HG03378 (cell line): ENCODE measurements around the gene NANOS2.

ENCODE experiments used
- ATAC-seq: cut with Tn5 transposase; IDR thresholded peaks from one replicate; pipeline ENCODE4 v1.9.1; 2021; ENCODE audit warnings: mild to moderate bottlenecking, moderate library complexity; ENCODE audit not compliant: unreplicated experiment

The NANOS2 gene

DNA sequence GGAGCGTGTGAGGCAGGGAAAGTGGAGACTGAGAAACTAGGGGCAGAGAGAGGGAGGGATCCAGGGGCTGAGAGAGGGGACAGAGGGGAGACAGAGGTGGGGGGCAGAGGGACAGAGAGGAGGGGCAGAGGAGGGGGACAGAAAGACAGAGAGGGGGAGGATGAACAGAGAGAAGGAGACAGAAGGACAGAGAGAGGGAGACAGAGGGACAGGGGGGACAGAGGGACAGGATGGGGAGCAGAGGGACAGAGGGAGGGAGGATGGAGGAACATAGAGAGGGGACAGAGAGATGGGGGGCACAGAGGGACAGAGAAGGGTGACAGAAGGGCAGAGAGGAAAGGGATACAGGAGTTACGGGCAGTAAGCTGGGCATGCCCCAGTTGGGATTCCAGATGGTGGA, 14.7 kb upstream of the NANOS2 start:
- no peak for ATAC-seq

DNA sequence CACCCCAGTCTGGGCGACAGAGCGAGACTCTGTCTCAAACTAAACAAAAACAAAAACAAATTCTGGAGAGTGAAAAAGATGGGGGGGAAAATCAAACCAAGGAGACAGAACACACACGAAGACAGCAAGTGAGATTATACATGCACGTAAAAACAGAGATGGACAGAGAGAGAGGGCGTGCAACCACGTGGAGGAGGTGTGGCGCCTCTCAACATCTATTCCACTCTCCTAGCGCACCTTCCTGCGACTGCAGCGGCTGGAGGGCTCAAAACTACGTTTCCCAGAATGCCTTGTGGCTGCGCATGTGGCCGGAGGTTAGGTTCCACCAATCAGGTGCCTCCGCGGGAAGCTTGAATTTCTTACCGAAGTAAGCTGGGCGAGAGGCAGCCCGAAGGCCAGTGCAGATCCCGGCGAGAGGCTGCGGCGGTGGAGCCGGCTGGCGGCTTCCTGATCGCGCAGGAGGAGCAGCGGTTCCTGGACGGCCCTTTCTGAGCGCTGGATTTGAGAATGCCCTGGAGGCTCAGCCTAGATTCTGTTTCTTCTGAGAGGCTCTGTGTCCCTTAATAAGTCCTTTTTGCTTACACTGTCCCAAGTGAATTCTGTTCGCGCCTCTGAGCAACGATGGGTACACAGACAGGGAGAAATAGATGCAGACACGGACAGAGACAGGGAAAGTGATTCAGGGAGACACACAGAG, 13.1 kb upstream of the NANOS2 start:
- ATAC-seq = no peak

- no peak for ATAC-seq
Measured at GRCh38 chr19:45924891-45925447, 10.4 kb upstream of the NANOS2 start.

DNA sequence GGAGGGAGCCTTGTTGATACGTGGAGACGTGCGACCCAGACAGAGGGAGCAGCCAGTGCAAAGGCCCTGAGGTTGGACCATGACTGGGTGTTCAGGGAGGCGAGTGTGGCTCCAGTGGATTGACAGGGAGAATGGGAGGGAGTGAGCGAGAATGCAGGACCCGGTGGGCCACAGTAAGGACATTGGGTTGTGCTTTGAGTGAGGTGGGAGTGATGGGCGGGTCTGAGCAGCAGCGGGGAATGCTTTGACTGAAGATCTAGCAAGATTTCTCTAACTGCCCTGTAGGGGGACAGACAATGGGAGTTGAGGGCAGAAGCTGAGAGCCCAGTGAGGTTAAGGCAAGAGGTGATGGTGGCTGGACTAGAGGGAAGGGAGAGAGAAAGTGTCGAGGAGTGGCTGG, 7.7 kb upstream of the NANOS2 start:
- ATAC-seq = no peak

DNA sequence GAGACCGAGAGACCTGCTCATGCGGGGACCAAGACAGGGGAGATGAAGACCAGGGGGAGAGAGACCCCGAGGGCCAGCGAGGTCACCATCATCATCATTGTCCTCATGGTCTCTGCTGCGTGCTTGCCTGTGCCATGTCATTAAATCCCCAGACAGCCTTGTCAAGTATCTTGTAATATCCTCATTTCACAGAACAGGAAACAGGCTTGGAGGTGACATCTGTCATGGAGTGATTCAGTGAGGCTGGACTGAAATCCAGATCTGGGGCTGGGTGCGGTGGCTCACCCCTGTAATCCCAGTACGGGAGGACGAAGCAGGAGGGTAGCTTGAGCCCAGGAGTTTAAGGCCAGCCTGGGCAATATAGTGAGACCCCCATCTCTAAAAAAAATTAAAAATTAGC, 5.9 kb upstream of the NANOS2 start:
- no peak for ATAC-seq

- no peak for ATAC-seq
Measured at GRCh38 chr19:45919678-45920077, 5.1 kb upstream of the NANOS2 start.

DNA sequence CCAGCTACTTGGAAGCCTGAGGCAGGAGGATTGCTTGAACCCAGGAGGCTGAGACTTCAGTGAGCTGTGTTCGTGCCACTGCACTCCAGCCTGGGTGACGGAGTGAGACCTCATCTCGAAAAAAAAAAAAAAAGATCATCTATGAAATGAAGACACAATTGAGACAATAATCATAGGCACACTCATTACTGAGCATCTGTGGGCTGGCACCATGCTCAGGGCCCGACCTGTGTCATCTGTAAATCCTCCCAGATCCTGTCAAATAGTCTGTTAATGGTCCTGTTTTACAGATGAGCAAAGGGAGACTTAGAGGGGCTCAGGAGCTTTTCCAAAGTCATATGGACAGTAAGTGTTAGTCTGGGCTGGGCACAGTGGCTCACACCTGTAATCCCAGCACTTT, 4.1 kb upstream of the NANOS2 start:
- no peak for ATAC-seq

GRCh38 chr19:45917421-45918091, 3.0 kb upstream of the NANOS2 start:
- ATAC-seq = no peak

DNA sequence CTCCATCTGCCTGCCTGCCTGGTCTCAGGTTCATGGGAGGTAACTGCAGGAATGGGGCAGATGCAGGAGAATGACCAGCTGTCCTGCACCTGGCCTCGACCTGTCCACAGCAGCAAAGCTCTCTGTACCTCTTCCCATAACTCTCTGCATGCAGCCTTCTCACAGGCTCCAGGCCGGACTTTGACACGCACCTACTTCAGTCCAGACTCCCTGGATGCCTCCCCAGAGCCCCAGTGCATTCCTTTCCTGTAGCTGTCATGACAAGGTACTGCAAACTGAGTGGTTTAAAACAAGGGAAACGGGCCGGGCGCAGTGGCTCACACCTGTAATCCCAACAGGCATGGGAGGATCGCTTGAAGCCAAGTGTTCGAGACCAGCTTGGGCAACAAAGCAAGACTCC, 3.3 kb downstream of the NANOS2 start:
- no peak for ATAC-seq

- no peak for ATAC-seq
Measured at GRCh38 chr19:45908956-45909355, 5.6 kb downstream of the NANOS2 start.

GRCh38 chr19:45906221-45906620, 8.4 kb downstream of the NANOS2 start:
- ATAC-seq = no peak

- ATAC-seq = no peak
Measured at GRCh38 chr19:45905011-45905410, 9.6 kb downstream of the NANOS2 start.

DNA sequence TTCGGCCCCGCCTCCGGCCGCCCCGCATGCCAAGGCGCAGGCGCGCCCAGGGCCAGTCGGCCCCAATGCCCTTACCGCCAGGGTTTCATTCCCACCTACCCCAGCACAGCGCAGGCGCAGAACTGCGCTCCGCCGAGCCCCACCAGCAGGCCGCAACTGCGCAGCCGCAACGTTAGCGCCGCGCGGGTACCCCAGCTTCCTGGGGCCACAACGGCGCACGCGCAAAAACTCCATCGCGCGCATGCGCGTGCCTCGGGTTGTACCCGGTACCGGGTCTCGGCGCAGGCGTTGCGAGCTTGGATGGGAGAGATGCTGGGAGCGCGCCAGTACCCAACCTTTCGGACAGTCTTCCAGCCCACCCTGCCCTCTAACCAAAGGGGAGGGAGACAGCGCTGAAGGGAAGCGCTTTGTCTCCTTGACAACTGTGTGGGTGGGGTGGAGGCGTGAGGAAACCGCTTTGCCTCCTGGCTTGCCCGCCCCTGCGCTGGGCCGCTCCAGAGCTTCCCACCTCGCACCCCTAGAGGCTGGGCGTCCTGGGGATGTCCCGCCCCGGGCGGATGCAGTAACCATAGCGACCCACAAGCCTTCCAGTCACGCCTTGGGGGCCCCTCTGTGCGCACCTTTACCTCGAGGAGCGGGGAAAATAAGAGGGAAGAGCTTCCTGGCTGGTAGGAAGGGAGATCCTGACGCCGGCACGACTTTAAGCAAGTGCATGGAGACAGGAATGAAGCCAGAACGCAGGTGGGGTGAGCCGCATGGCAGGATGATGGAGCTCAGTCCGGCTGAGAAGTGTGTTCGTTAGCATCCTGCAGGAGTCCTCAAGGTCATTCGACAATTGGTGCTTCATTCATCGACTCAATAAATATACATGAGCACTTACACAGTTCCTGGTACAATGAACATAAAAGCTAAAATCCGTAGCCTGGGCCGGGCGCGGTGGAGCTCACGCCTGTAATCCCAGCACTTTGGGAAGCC, 11.6 kb downstream of the NANOS2 start:
- ATAC-seq = peak; percentile 86

- ATAC-seq = no peak
Measured at GRCh38 chr19:45901912-45902650, 12.5 kb downstream of the NANOS2 start, which contains the start of gene MYPOP. Gene MYPOP, minus strand, starts transcription at chr19:45902613. Its CDS starts 840 bp downstream, at chr19:45901773.

DNA sequence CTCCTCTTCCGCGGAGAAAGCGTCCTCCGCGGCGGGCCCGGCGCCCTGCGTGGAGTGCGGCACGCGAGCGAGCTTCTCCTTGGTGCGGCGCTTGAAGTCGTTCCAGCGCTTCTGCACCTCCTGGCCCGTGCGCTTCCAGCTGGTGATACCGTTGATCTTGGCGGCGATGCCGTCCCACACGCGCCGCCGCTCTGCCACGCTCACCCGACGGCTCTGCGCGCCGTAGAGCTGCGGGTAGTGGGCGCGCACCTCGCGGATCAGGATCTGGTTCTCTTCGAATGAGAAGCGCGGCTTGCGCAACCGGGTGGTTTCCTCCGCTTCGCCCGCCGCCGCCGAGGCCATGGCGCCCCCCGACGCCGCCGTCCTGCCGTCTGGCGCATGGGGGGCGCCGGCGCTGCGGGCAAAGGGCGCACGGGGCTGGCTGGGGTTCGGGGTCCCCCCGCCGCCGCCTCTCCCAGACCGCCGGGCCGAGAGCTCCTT, 13.1 kb downstream of the NANOS2 start:
- no peak for ATAC-seq

- no peak for ATAC-seq
Measured at GRCh38 chr19:45900738-45901431, 13.7 kb downstream of the NANOS2 start.

DNA sequence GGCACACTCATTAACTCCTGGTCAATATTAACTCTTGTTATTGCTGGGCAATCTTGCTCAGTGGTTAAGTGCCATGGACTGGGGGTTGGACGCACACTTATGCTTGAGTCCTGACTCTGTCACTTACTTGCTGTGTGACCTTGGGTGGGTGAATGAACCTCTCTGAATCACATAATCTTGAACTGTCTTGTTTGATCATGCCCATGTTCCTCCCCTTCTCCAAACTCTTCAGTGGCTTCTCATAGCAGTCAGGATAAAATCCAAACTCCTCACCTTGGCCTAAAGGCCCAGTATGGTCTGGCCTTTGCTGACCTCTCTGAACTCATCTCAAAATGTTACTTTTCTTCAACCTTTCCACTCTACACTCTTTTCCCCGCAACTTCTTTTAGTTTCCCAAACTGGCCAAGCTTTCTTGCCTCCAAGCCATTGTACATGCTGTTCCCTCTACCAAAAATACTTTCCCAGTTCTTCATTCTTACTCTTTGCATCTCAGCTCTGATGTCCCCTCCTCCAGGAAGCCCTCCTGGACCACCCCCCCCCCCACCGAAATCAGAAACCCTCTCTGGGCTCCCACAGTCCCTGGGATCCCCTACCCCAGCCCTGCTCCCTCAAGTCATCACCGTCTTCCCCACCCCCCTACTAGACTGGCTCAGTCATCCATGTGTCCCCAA, 14.5 kb downstream of the NANOS2 start:
- ATAC-seq = no peak

- ATAC-seq = no peak
Measured at GRCh38 chr19:45899253-45899652, 15.3 kb downstream of the NANOS2 start.

GRCh38 chr19:45897261-45897812, 17.2 kb downstream of the NANOS2 start:
- no peak for ATAC-seq
